Activated T-helper 9 cell treated with anti-CD3 and anti-CD28 coated beads, Interleukin-2, amount 50 U/mL, for 16 hours (primary cell): ENCODE results near the gene TYMP.
"Not testable (repeated sequence)": the region's sequence is repeated elsewhere in the genome, so short reads cannot be mapped to it uniquely, and the experiment has no call there.

Source experiments
- DNase-seq: peaks from one replicate; pipeline ENCODE4 v3.0.0-alpha.2; 2020; ENCODE audit warnings: low read depth

TYMP gene

GRCh38 chr22:50562523-50563412, 33.0 kb upstream of the TYMP start, which contains the start of gene SYCE3:
SYCE3 (minus strand) TSS chr22:50562919; CDS start chr22:50556405, 6,514 bp downstream.
- DNase-seq: peak; percentile 95

GRCh38 chr22:50561401-50562358, 31.9 kb upstream of the TYMP start:
- DNase-seq: no peak

GRCh38 chr22:50560034-50560433, 30.2 kb upstream of the TYMP start:
- no peak for DNase-seq

- no peak for DNase-seq
Measured at GRCh38 chr22:50556703-50557102, 26.9 kb upstream of the TYMP start.

- no peak for DNase-seq
Measured at GRCh38 chr22:50553310-50553709, 23.5 kb upstream of the TYMP start.

- DNase-seq: no peak
Measured at GRCh38 chr22:50551160-50551752, 21.4 kb upstream of the TYMP start.

GRCh38 chr22:50550395-50550794, 20.6 kb upstream of the TYMP start:
- DNase-seq: no peak

GRCh38 chr22:50548921-50549790, 19.3 kb upstream of the TYMP start:
- no peak for DNase-seq

GRCh38 chr22:50548040-50548920, 18.5 kb upstream of the TYMP start:
- DNase-seq: peak; percentile 46

GRCh38 chr22:50547263-50547985, 17.6 kb upstream of the TYMP start:
- no peak for DNase-seq

GRCh38 chr22:50546326-50547262, 16.8 kb upstream of the TYMP start:
- no peak for DNase-seq

GRCh38 chr22:50545522-50546325, 15.9 kb upstream of the TYMP start, which contains the start of gene KLHDC7B:
KLHDC7B (plus strand) TSS chr22:50545899; CDS start chr22:50546244, 345 bp downstream.
- no peak for DNase-seq

- no peak for DNase-seq
Measured at GRCh38 chr22:50544746-50545253, 15.0 kb upstream of the TYMP start.

- DNase-seq: peak; percentile 77
Measured at GRCh38 chr22:50544078-50544745, 14.4 kb upstream of the TYMP start.

- DNase-seq: no peak
Measured at GRCh38 chr22:50542416-50542927, 12.7 kb upstream of the TYMP start.

- not testable (repeated sequence) for DNase-seq
Measured at GRCh38 chr22:50541667-50542026, 11.8 kb upstream of the TYMP start.
